Suprapubic skin (tissue), 3 donors: ENCODE measurements around the gene MYO18B.

Experiments used
- CTCF ChIP-seq, 2 donors: fragments of 200-600 bp in 1 of 2; fragments of 450-650 bp in 1 of 2; sonication (generic) in 1 of 2; IDR thresholded peaks; one replicate each; pipeline ENCODE4 v1.5.1; 2016 to 2019; ENCODE audit warnings: antibody characterized with exemption in 2 of 2, mild to moderate bottlenecking in 1 of 2, moderate library complexity in 1 of 2
- POLR2AphosphoS5 ChIP-seq, 3 donors: sonication (generic); formaldehyde crosslinking; IDR thresholded peaks; one replicate each; pipeline ENCODE4 v1.6.1; 2017; ENCODE audit warnings: antibody characterized with exemption in 3 of 3

DNA sequence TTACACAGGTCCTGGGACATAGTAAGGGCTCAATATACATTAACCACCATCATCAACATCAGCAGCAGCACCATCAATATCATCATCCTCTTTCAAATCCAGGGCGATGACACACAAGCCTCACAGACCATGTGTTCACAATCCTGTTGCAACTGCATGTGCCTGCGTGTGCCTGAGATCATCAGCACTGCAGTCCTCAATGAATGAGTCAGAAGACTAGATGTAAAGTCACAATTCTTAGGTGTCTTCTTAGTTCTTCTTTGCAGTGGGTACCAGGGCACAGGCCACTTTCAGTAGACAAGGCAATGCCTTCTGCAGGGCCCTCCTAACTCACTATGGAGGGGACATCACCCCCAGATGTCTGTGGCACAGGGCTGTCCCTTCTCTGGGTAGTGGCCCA, 111.1 kb downstream of the MYO18B start:
- TF ChIP-seq CTCF (IDR thresholded peaks at IDR 0.05) (no peak), POLR2AphosphoS5 (IDR thresholded peaks at IDR 0.05) (no peak)
